Stomach (tissue), 4 donors: ENCODE measurements around the gene AMBP.

Source experiments
- CTCF ChIP-seq, 7 experiments: fragments of 450-650 bp in 4 of 7; fragments of 200-600 bp in 3 of 7; sonication (generic) in 3 of 7; IDR thresholded peaks; one replicate each; pipeline ENCODE4 v1.5.1; 2016 to 2019; ENCODE audit warnings: antibody characterized with exemption in 7 of 7, control low read depth in 2 of 7, mild to moderate bottlenecking in 1 of 7
- EP300 ChIP-seq: sonication (generic); formaldehyde crosslinking; IDR thresholded peaks from one replicate; pipeline ENCODE4 v1.6.1; 2017; ENCODE audit warnings: antibody characterized with exemption
- POLR2A ChIP-seq, 4 donors: fragments of 450-650 bp; IDR thresholded peaks; one replicate each; pipeline ENCODE4 v1.6.1; 2016; ENCODE audit warnings: antibody characterized with exemption in 4 of 4, control low read depth in 2 of 4, mild to moderate bottlenecking in 1 of 4, moderate library complexity in 1 of 4
- POLR2AphosphoS5 ChIP-seq, 3 donors: sonication (generic); formaldehyde crosslinking; IDR thresholded peaks; one replicate each; pipeline ENCODE4 v1.6.1; 2016; ENCODE audit warnings: antibody characterized with exemption in 3 of 3

DNA sequence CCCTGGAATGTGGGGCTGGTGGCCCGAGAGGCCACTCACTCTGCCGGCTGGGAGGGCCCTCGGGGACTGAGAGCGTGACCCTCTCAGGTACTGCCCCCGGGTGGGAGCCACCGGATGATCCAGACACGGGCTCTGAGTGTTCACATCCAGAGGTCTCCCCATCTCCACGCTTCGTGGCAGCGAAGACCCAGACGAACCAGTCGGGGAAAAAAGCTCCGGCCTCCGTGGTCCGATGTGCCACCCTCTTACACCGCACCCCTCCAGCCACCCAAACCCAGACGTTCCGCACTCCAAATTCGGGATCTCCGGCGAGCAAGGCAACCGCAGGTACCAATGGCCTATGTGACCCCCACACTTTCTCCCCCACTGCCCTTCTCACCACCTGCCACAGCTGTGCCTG is 49.5 kb downstream of the AMBP start:
- no peak for TF ChIP-seq CTCF (IDR thresholded peaks at IDR 0.05)
- TF ChIP-seq EP300 = no peak
- no peak for TF ChIP-seq POLR2A (IDR thresholded peaks at IDR 0.05)
- TF ChIP-seq POLR2AphosphoS5 (IDR thresholded peaks at IDR 0.05) = no peak
